Peyer's patch (tissue), 4 donors: ENCODE data around the gene PAK6.

ENCODE experiments used
- POLR2A ChIP-seq, 2 donors: fragments of 450-650 bp; IDR thresholded peaks; one replicate each; pipeline ENCODE4 v1.5.1; 2017; ENCODE audit warnings: antibody characterized with exemption in 2 of 2, mild to moderate bottlenecking in 2 of 2, moderate library complexity in 2 of 2
- TF ChIP-seq, protein P1 (sequence below), 6 experiments: fragments of 450-650 bp in 4 of 6; fragments of 200-600 bp in 2 of 6; sonication (generic) in 1 of 6; IDR thresholded peaks; one replicate each; pipeline ENCODE4 v1.5.1; 2017 to 2019; ENCODE audit warnings: antibody characterized with exemption in 6 of 6, mild to moderate bottlenecking in 3 of 6, moderate library complexity in 1 of 6

DNA sequence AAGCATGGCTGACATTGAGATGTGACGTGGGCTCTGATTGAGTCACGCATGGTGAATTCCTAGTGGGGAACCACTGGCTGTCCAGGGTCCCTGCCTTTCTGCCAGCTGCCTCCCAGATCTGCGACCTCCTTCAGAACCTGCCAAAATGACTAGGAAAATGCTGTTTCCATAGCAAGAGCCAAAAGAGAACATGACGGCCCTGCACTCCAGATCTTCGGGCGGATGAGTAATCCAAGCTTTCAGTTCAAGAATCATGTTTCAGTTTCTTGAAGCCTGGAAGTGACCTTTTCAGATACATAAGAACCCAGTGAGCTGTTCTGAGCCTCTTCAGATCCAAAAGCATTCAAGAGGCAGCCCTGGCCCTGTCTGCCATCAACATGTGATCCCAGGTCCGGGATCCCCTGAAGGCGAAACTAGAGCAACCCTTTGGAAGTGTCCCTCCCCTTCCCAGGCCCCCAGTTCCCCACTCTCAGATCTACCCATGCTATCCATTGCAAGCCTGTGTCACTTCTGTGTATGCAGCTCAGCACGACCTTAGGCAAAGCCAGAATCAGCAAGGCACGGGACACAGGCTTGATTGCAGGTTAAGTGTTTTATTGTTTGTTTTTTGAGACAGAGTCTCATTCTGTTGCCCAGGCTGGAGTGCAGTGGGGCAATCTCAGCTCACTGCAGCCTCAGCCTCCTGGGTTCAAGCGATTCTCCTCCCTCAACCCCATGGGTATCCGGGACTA, 24.3 kb downstream of the PAK6 start:
- TF ChIP-seq, protein P1, sequence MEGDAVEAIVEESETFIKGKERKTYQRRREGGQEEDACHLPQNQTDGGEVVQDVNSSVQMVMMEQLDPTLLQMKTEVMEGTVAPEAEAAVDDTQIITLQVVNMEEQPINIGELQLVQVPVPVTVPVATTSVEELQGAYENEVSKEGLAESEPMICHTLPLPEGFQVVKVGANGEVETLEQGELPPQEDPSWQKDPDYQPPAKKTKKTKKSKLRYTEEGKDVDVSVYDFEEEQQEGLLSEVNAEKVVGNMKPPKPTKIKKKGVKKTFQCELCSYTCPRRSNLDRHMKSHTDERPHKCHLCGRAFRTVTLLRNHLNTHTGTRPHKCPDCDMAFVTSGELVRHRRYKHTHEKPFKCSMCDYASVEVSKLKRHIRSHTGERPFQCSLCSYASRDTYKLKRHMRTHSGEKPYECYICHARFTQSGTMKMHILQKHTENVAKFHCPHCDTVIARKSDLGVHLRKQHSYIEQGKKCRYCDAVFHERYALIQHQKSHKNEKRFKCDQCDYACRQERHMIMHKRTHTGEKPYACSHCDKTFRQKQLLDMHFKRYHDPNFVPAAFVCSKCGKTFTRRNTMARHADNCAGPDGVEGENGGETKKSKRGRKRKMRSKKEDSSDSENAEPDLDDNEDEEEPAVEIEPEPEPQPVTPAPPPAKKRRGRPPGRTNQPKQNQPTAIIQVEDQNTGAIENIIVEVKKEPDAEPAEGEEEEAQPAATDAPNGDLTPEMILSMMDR (IDR thresholded peaks at IDR 0.05), result no peak
- no peak for TF ChIP-seq POLR2A (IDR thresholded peaks at IDR 0.05)
